Small intestine (tissue), 7 donors: ENCODE data around the gene COPA. TPM values are rescaled to one million over a fixed set of nuclear protein-coding genes. Genes with fewer than 3 reads are reported as not detected.

ENCODE experiments used
- DNase-seq, 2 donors: peaks; one replicate each; pipeline versions ENCODE4 v3.0.0 to v3.0.0-alpha.2; 2013
- FAIRE-seq: peaks from 2 replicates; lab custom pipeline; 2012; peaks lifted over from hg19 to GRCh38; lab: Jason Lieb, UNC
- H3K27ac ChIP-seq, 3 donors: one replicate each; pipeline ENCODE4 v1.5.1; 2013; ENCODE audit warnings: low read length in 2 of 3, mild to moderate bottlenecking in 2 of 3, control low read depth in 1 of 3, inconsistent platforms in 1 of 3, low read depth in 1 of 3, moderate library complexity in 1 of 3
- H3K27me3 ChIP-seq, 3 donors: one replicate each; pipeline ENCODE4 v1.6.1; 2013; ENCODE audit warnings: low read length in 3 of 3, inconsistent platforms in 1 of 3; ENCODE audit not compliant: control insufficient read depth in 3 of 3, insufficient read depth in 3 of 3
- H3K36me3 ChIP-seq, 3 donors: one replicate each; pipeline ENCODE4 v1.6.1; 2013; ENCODE audit warnings: low read length in 3 of 3, inconsistent platforms in 1 of 3, low read depth in 1 of 3, mild to moderate bottlenecking in 1 of 3, moderate library complexity in 1 of 3; ENCODE audit not compliant: control insufficient read depth in 3 of 3, insufficient read depth in 2 of 3
- H3K4me1 ChIP-seq, 3 donors: one replicate each; pipeline ENCODE4 v1.6.1; 2013; ENCODE audit warnings: low read length in 2 of 3, inconsistent platforms in 1 of 3, low read depth in 1 of 3, mild to moderate bottlenecking in 1 of 3, moderate library complexity in 1 of 3; ENCODE audit not compliant: control insufficient read depth in 3 of 3, insufficient read depth in 2 of 3
- H3K4me3 ChIP-seq, 3 donors: one replicate each; pipeline ENCODE4 v1.5.1; 2013; ENCODE audit warnings: low read length in 3 of 3, control low read depth in 1 of 3, inconsistent platforms in 1 of 3, low read depth in 1 of 3, mild to moderate bottlenecking in 1 of 3, moderate library complexity in 1 of 3
- H3K9me3 ChIP-seq, 2 donors: one replicate each; pipeline ENCODE4 v1.6.1; 2013; ENCODE audit warnings: low read depth in 1 of 2, low read length in 1 of 2; ENCODE audit not compliant: control insufficient read depth in 2 of 2, insufficient read depth in 1 of 2
- WGBS, 3 donors: extraction: QIAGEN DNeasy Blood & Tissue Kit; methylation state at CpG; one replicate each; pipeline ENCODE4 v1.1.7; 2013; 5-methylcytosine and 5-hydroxymethylcytosine counted together
- polyA plus RNA-seq, 4 donors: library from polyadenylated mRNA; stranded (reverse) in 3 of 4; unstranded in 1 of 4; fragments of 200-250 nt in 3 of 4; fragments of 120-200 nt in 1 of 4; gene quantifications; one replicate each; pipeline versions ENCODE4 v1.2.1 to v1.2.3, GENCODE V29; 2013
- donor health status: healthy with polysubstance abuse.
- donor health status: control.
- donor health status: control.
- donor health status: Bipolar disorder and iron deficiency.
- donor health status: healthy.

Gene COPA
- polyA plus RNA-seq, 4 donors: 79.7 to 143 (median 93.2) TPM

DNA sequence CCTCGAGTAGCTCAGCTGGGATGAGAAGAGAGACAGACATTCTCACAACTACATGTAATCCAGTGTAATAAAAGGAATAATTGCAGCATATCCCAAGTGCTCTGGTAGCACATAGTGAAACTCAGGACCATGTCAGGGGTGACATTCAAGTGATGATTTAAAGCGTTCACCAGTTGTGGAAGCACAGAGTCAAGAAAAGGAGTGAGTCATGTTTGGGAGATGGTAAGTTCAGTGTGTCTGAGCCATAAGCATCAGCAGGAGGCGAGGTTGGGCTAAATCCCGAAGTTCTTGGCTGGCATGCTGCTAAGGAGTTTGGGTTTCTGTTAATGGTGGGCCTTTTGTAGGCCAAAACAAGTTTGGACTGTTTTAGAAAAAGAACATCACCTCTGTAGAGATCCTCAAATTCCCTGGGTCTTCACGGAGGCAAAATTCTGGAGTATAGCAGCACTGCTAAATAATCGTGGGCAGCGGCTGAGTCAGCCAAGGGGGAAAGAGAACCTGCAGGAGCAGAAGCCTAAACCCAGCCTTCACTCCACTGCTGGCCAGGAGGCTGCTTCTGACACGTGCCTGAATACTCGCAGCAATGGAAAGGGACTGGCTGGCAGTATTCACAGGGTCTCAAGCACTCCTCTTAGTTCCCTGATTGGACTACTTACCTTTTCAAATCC lies 16.6 kb upstream of the COPA start:
- Histone ChIP-seq H3K27me3 (no peaks in the 10 kb centered on the region), H3K27ac (no peak overlapping the region), H3K36me3 (peaks cover 18 to 50% (median 37%) of the 10 kb centered on the region in 3 donors), H3K4me3 (no peak overlapping the region), H3K9me3 (no peaks in the 10 kb centered on the region), H3K4me1 (no peaks in the 10 kb centered on the region)
- 80 to 87% (median 87%) methylated on average over 9 of the region's 9 CpGs for WGBS, 3 donors
- DNase-seq (no peak), FAIRE-seq (no peak)

DNA sequence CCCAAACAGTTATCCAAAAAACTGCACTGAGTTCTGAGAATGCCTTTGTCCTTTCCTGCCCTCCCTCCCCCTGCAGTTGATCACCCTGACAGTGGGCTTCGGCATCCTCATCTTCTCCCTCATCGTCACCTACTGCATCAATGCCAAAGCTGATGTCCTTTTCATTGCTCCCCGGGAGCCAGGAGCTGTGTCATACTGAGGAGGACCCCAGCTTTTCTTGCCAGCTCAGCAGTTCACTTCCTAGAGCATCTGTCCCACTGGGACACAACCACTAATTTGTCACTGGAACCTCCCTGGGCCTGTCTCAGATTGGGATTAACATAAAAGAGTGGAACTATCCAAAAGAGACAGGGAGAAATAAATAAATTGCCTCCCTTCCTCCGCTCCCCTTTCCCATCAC lies 15.0 kb upstream of the COPA start:
- FAIRE-seq (no peak), DNase-seq (no peak)
- Histone ChIP-seq H3K27ac (no peak overlapping the region), H3K27me3 (no peaks in the 10 kb centered on the region), H3K36me3 (peaks cover 23 to 64% (median 50%) of the 10 kb centered on the region in 3 donors), H3K4me3 (no peak overlapping the region), H3K4me1 (no peaks in the 10 kb centered on the region), H3K9me3 (no peaks in the 10 kb centered on the region)
- WGBS, 3 donors: 85 to 94% (median 93%) methylated on average over 4 of the region's 4 CpGs

DNA sequence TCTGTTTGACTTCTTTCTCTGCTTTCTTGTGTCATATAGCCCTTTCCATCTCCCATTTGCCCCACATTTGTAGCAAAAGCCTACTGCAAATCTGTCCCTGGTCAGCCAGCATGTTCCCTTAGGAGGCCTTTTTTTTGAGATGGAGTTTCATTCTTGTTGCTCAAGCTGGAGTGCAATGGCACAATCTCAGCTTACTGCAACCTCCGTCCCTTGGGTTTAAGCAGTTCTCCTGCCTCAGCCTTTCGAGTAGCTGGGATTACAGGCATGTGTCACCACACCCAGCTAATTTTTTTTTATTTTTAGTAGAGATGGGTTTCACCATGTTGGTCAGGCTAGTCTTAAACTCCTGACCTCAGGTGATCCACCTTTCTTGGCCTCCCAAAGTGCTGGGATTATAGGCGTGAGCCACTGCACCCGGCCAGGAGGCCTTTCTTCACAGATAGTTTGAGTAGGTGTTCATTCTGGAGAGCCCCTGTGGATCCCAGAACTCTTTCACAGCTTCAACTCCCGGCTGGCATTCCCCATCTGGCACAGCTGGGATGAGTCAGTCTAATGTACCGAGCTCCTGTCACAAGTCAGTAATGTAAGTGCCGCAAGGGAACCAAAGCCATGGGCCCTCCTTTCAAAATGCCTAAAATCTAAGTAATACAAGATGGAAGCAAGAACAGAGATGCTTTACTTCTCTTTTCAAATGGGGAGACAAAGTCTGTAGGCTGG lies 14.4 kb upstream of the COPA start:
- 85 to 91% (median 88%) methylated on average over 7 of the region's 7 CpGs for WGBS, 3 donors
- H3K4me3 ChIP-seq: no peak overlapping the region
- H3K27me3 ChIP-seq: no peaks in the 10 kb centered on the region
- FAIRE-seq: no peak
- DNase-seq: no peak
- no peaks in the 10 kb centered on the region for H3K4me1 ChIP-seq
- H3K36me3 ChIP-seq: peaks cover 27 to 70% (median 55%) of the 10 kb centered on the region in 3 donors
- H3K9me3 ChIP-seq: no peaks in the 10 kb centered on the region
- H3K27ac ChIP-seq: no peak overlapping the region

DNA sequence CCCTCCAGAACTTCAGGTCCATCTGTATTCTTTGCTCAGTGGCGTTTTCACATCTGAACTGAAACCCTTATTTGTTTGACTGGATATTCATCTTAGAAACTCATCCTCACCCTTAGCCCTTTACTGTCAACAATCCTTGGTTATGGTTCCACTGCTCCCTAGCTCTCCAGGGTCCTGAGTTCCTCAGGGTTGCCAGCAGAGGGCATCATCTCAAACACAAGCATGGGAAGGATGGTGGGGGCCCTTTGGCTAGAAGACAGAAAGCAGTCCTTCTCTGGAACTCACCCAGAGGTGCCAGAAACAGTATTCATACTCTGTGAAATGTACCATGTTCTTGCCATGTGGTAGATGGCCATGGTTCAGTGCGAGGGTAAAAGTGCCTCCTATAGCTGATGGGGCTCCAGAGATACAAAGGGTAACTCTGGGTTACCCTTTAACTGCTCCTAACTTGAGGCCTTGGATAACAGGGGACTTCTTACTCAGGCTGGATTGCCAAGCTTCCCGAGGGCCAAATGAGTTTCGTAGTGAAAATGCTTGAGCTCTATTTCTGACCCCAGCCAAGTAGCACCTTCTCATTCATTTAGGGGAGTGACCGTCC lies 11.4 kb upstream of the COPA start:
- WGBS, 3 donors: 71 to 89% (median 88%) methylated on average over 5 of the region's 5 CpGs
- Histone ChIP-seq H3K4me1 (no peaks in the 10 kb centered on the region), H3K4me3 (no peak overlapping the region), H3K27ac (no peak overlapping the region), H3K36me3 (peaks cover 31 to 73% (median 63%) of the 10 kb centered on the region in 3 donors), H3K9me3 (no peaks in the 10 kb centered on the region), H3K27me3 (no peaks in the 10 kb centered on the region)
- FAIRE-seq (no peak), DNase-seq (peak in 1 of 2 donors; percentile 24)

DNA sequence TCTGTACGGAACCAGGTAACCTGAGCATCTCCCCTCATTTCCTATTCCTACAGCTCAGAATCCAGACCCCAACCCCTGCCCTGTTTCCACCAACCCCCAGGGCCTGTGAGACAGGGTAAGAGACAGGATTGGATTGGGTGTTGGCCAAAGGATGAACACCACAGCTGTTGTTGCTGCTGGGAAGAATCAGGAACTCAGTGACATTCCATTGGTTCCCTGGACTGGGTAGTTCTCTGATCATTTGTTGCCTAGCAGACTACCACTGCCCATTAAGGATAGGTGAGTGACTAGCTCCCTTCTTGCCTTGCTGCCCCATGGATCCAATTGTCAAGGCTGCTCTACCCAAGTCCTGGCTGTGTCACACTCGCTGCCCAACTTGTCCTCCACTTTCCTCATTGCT lies 10.2 kb upstream of the COPA start:
- DNase-seq (no peak), FAIRE-seq (no peak)
- Histone ChIP-seq H3K4me1 (no peaks in the 10 kb centered on the region), H3K4me3 (no peak overlapping the region), H3K27me3 (no peaks in the 10 kb centered on the region), H3K27ac (no peak overlapping the region), H3K36me3 (peaks cover 27 to 74% (median 69%) of the 10 kb centered on the region in 3 donors), H3K9me3 (no peaks in the 10 kb centered on the region)
- WGBS, 3 donors: 90 to 97% (median 97%) methylated on average over 2 of the region's 2 CpGs

DNA sequence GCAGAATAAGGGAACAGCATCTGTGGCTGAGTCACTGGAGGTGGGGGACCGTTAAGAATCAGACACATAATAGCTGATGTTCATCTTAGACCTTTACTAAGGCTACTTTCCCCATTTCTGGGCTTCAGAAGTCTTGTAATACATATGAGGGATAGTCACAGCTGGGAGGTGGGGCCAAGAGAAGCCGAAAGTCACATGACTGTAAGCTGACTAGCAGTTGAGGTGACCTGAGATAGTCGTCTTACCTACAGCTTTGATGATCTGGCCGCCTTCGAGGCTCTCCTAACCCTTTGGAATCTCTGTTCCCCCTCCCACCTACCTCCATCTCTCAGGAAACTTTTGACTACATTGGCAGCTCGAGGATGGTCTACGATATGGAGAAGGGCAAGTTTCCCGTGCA lies 9.5 kb upstream of the COPA start:
- no peak overlapping the region for H3K4me3 ChIP-seq
- WGBS, 3 donors: 82 to 91% (median 91%) methylated on average over 8 of the region's 8 CpGs
- no peaks in the 10 kb centered on the region for H3K4me1 ChIP-seq
- H3K9me3 ChIP-seq: no peaks in the 10 kb centered on the region
- H3K36me3 ChIP-seq: peaks cover 27 to 71% (median 65%) of the 10 kb centered on the region in 3 donors
- no peak overlapping the region for H3K27ac ChIP-seq
- H3K27me3 ChIP-seq: no peaks in the 10 kb centered on the region
- no peak for FAIRE-seq
- DNase-seq: no peak

DNA sequence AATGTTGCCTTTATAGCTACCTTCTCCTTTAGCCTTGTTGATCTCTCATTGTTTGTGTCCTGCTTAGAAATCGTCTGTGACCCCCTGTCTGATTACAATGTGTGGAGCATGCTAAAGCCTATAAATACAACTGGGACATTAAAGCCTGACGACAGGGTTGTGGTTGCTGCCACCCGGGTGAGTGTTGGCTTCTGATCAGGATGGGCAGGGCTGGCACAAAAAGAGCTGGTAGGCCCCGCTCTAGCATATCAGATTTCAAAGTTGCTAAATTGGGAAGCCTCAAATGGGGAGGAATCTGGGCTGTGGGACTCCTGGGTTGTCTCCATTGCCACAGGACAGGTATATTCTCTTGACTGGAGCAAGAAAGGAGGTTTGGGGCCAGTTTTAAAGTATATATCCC lies 8.6 kb upstream of the COPA start:
- no peak overlapping the region for H3K27ac ChIP-seq
- 85 to 89% (median 86%) methylated on average over 4 of the region's 4 CpGs for WGBS, 3 donors
- no peak overlapping the region for H3K4me3 ChIP-seq
- no peaks in the 10 kb centered on the region for H3K27me3 ChIP-seq
- H3K4me1 ChIP-seq: peaks cover 0 to 3% (median 0%) of the 10 kb centered on the region in 3 donors
- no peak for FAIRE-seq
- DNase-seq: no peak
- H3K9me3 ChIP-seq: no peaks in the 10 kb centered on the region
- H3K36me3 ChIP-seq: peaks cover 27 to 67% (median 63%) of the 10 kb centered on the region in 3 donors

DNA sequence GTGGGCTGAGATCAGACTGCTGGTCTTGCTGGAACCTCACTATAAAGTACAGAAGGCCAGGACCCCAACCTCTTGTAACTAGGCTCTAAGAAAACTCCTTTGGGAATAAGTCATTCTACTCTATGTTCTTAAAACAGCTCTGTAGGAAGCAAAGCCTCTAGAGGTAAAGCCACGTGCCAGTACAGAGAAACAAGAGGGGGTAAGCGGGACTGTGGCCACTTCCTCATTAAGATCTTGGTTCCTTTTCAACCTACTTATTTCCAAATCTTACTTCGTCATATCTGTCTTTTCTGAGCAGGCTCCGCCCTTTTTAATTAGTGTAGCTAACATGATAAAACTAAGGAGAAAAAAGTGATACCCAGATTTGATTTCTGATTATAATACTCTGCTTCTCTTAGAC lies 3.9 kb upstream of the COPA start:
- FAIRE-seq (no peak), DNase-seq (no peak)
- peaks cover 7 to 41% (median 28%) of the 10 kb centered on the region in 3 donors for H3K36me3 ChIP-seq
- H3K4me3 ChIP-seq: no peak overlapping the region
- 62 to 68% (median 63%) methylated on average over 4 of the region's 4 CpGs for WGBS, 3 donors
- peaks cover 0 to 7% (median 5%) of the 10 kb centered on the region in 3 donors for H3K4me1 ChIP-seq
- H3K27ac ChIP-seq: peak overlapping the region in 1 of 3 donors; percentile 32
- no peaks in the 10 kb centered on the region for H3K9me3 ChIP-seq
- H3K27me3 ChIP-seq: no peaks in the 10 kb centered on the region
